Ureter (tissue), 1 donor: ENCODE measurements around the gene SLC66A2. TPM values are rescaled to one million over a fixed set of nuclear protein-coding genes. Genes with fewer than 3 reads are reported as not detected.

ENCODE experiments used
- DNase-seq: peaks from one replicate; pipeline ENCODE4 v3.0.0-alpha.2; 2020; ENCODE audit warnings: low spot score
- total RNA-seq: library from RNA; stranded (reverse); gene quantifications from one replicate; pipeline ENCODE4 v1.2.4, GENCODE V29; 2023
- donor health status: DM: yes; HTN: yes; CAD: no.

The SLC66A2 gene
- total RNA-seq, 1 donor from 2014 or later, result 37.4 TPM

DNA sequence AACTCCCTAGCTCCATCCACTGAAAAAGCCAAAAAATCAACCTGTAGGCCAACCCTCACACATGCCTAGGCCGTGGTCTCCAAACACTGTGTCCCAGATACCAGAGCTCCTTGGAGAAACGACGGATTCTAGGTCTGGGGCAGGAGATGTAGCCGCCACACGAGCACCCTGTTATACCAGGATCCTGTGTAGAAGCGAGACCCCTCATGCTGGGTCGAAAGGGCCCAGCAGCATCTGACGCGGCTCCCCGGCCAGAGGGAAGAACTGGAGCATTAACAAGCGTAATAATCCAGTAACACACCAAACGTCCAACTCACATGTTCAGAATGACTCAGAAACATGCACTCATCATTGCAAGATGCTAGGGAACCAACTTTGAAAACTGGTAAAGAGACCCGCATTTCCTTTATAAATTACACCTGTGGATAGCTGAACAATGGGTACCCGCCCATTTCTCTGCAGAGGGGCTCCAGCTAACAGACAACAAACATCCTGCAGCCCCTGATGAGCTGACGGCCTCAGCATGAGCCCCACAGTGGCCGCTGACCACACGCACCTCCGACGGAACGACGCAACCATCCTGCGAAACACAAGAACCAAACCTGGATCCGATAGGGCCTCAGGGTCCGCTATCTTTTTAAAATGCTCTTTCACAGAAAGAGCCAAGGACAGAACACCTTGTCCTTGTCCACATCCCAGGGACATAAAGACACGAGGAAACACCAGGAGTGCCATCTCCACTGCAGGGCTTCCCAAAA, 14.2 kb downstream of the SLC66A2 start:
- peak; percentile 31 for DNase-seq

DNA sequence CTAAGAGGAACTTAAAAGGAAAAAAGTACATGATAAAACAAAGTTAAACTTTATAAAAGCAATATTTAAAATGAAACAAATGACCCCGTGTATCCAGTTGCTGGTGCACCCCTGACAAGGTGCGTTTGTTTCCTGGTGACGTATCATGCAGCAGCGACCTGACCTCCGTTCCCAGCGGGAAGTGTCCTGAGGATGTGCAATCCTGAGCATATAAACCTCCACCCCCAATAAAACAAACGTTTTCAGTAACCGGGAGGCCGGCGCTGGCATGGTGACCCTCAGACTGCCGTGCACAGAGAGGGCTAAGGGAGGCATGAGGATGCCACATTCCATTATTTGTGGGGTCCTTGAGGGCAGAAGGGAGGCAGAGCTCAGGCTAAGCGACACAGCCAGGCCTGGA, 14.8 kb downstream of the SLC66A2 start:
- peak; percentile 29 for DNase-seq

DNA sequence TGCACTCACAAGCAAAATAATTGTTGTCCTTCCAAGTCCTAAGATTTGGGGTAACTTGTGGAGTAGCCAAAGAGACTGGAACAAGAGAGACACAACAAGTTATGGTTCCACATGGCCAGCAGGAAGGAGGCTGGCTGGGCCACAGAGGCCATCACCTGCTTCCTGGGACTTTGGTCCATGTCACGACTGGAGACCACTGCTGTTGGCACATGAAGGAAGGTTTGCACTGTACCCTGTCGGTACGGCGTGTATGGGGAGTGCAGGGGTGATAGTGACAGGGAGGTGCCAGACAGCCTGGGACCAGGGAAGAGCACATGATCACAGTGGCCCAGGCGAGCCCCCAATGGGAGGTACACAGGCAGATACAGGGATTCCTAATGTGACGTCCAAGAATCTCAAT, 15.5 kb downstream of the SLC66A2 start:
- DNase-seq, result peak; percentile 14

DNA sequence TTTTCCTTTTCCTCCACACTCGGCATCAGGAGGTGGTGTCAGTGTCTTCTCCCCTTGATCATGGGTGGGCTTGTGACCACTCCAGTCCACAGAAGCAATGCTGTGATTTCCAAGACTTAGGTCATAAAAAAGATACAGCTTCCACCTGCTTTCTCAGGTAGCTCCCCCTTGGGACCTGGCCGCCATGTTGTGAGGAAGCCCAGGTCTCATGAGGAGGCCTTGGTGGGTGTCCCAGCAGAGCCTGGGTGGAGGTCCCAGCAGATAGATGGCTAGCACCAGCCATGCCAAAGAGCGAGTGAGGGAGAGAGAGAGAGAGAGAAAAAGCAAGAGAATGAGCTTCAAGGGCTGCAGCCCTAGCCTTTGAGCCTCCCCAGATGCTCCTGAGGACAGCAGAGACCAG, 16.0 kb downstream of the SLC66A2 start:
- peak; percentile 18 for DNase-seq

DNA sequence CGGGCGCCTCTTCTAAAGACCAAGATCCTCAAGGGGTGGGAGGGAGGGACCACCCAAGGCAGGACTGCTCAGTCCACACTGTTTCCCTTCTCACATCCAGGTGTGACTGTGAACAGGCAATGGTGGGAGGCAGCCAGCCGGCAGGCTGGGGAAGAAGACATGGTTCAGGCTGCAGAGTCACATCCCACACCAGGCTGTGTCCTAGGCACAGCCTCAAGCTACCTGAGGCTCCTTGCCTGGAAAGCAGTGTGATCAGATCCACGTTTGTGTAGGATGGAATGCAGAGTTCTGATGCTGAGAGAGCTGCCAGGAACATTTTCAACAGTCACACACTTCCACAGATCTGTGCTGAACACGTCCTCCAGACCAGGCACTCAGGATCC, 16.4 kb downstream of the SLC66A2 start:
- DNase-seq, result peak; percentile 13

DNA sequence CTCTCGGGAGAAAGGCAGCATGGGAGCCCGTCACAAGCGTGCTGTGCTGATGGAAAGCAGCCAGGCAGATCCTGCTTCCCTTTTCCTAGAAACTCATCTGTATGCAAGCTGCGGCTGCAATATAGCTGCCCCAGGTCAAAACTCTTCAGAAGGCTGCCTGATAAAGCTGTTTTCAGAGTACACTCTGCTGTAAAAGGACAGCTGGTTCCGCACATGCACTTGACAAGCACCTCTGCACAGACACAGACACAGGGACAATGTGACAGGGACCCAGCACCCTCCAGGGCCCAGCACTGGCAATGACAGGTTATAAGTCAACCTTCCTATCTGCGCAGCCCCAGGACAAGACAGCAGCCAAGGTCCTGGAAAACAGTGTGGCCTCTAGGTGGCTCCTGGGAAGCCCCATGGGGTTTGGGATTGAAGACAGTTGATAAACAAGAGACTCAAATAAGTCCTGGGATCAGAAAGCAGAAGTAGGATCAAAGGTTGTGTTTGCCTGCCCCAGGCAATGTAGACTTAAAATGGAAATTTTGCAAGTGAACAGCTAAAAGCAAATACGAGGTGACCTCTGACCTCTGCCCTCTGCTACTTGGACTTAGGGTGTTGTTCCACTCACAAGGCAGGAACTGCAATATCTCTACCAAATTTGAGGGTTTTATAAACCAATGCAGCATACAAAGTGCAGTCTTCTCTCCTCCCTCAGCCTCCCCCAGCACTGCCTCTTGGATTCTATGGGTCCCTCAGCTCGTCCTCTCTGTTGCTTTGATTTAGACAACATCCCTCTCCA, 16.9 kb downstream of the SLC66A2 start:
- DNase-seq, result peak; percentile 36

DNA sequence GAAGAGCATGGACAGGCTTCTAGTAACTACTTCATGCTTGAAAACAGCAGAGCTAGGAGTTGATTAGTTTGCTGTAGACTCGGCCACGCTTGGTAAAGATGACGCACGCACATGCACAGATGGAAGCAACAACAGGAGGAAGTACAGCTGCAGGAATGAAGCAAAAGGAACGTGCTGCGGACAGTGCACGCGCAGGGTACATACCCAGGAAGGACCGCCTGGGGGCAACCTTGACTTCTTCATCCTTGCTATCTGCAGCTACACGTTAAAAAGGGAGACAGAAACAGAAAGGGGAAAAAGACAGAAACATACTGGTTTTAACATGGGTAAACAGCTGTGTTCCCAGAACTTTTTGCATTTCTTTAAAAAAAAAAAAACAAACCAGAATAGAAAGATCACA, 17.7 kb downstream of the SLC66A2 start:
- peak; percentile 25 for DNase-seq

DNA sequence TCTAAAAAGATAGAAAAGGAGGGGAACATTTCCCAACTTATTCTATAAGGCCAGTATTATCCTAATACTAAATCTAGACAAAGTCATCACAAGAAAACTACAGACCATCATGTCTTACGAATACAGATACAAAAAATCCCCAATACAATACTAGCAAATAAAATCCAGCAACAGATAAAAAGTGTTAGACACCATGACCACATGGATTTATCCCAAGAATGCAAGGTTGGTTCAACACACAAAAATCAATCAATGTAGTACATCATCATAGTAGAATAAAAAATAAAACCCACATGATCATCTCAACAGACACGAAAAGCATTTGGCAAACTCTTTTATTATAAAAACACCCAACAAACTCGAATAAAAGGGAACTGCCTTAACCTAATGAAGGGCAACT, 18.5 kb downstream of the SLC66A2 start:
- DNase-seq, result no peak

DNA sequence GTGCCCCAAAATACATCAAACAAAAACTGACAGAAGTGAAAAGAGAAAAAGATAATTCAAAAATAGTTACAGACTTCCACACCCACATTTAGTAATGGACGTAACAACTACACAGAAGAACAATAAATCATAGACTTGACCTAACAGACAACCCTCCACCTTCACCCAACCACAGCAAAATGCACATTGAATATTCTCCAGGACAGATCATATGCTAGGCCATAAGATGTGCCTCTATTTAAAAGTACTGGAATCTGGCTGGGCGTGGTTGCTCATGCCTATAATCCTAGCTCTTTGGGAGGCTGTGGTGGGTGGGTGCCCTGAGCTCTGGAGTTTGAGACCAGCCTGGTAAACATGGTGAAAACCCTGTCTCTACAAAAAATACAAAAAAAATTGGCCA, 20.0 kb downstream of the SLC66A2 start:
- no peak for DNase-seq

DNA sequence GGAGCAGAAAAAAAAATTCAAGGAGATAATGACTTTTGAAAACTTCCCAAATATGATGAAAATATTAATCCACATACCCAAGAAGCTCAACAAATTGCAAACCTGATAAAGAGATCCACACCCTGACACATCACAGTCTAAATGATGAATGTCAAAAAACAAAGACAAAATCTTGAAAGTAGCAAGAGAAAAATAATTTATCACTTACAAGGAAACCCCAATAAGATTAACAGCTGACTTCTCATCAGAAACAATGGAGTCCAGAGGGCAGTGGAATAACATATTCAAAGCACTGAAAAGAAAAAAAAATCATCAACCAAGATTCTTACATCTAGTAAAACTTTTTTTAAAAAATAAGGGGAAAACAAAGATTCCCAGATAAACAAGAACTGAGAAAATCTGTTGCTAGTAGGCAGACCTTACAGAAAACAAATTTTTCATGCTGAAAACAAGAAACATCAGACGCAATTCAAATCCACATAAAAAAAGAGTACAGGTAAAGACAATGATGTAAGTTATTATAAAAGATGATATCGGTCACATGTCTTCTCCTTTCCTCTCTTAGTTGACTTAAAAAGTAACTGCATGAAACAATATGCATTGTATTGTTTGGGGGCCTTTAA, 21.3 kb downstream of the SLC66A2 start:
- no peak for DNase-seq

DNA sequence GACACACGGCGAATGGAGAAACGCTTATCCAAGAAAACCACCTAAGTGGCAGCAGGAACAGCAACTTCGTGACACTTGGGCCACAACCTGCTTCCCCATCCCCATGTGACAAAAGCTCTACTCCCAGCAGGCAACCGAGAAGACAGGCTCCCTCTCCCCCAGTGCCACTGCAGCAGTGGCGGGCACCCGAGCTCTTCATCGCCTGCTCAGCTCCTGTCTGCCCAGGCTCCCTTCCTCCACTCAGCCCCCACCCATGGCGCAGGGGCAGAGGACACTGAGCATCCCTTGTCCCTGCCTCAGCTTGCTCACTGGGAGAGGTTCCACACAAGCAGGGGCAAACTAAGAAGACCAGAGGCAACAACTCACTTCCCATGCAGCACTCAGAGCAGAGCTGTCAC, 22.9 kb downstream of the SLC66A2 start:
- DNase-seq, result no peak

DNA sequence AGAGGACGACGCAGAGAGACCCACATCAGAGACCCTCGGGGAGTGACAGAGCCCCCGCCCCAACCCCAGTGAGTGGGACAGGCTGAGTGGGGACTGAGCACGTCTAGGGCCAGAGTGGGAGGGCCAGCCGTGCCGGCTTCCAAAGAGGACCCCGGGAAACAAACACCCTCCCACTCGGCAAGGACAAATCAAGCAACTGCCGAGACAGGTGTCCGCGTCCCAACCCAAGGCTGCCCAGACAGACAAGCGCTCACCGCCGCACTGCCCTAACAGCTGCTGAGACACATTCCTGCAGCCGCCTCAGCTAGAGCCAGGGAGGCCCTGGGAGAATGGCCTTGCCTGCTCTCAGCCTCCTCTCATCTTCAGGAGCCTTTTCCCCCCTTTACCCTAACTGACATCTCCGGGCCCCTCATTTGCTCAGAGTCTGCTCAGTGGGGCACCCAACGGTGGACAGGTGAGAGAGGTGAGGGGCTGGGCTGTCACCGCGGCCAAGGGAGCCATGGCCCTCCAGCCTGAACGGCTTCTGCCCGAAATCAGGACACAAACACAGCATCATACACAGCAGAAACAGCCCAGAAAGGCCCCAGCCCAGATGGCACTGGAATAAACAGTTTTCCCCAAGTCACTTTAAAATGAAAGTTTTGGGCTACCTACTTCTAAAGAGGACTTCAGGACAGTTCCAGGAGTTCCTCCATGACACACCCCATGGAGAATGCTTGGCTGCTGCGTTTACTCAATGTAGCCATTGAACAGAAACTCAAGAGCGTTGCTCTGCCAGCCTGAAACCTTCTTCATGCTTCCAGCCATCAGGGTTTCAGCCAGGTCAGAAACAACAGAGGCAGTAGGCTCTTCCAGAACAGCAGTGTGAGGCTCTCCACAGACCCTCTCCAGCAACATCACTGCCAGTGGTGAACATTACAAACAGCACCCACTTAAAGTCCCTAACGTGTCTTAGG, 23.6 kb downstream of the SLC66A2 start:
- DNase-seq, result peak; percentile 38

DNA sequence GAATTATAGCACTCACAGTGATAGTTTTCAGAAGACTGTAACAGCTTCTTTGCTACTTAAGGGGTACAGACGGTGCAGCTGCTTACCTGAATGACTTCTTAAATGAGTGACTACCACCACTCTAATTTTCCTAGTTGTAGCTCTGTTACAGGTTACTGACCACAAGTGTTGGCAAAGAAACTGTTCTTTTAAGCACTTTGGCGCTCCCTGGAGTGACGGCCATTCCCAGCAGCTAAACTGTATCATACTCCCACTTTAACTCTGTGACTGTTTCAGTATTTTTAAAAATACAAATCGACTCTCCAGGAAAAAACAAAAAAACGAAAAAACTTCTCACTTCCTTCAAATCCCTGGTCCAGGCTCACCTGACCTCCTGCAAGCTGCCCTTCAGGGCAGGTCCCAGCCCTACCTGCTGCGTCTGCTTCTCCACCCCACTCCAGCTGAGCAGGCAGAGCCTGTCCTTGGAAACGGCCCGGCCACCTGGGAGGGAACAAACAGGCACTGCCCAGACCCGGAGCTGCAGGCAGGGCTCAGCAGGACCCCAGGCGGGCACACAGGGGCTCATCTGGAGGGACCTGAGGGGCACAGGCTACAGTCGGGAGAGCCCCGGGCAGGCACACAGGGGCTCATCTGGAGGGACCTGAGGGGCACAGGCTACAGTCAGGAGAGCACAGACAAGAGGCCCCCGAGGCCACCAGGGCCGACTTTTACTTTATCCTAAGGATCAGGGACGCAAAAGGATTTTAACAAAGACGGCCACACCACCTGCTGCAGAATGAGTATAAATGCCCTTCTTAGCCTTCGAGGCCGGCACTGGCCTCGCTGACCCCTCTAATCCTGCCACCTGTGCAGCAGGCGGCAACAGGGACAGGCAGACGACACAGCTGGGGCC, 24.5 kb downstream of the SLC66A2 start:
- DNase-seq, result peak; percentile 41

DNA sequence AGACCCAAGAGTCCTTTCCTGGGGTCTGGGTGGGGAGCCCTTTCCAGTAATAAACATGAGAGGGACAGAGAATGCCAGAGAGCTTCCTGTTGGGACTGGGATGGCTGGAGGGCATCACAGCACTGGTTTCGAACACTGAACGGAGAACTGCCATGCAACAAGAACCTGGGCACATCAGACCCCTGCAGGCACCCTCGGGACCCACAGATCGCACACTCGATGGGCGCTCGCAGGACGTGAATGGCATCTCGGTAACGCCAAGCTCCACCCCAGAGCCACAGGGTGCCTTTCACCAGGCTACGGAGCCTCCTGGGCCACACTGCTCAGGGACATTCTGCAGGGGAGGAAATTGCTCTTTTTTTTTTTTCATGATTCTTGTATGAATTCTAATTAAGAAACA, 25.1 kb downstream of the SLC66A2 start:
- DNase-seq, result peak; percentile 26

DNA sequence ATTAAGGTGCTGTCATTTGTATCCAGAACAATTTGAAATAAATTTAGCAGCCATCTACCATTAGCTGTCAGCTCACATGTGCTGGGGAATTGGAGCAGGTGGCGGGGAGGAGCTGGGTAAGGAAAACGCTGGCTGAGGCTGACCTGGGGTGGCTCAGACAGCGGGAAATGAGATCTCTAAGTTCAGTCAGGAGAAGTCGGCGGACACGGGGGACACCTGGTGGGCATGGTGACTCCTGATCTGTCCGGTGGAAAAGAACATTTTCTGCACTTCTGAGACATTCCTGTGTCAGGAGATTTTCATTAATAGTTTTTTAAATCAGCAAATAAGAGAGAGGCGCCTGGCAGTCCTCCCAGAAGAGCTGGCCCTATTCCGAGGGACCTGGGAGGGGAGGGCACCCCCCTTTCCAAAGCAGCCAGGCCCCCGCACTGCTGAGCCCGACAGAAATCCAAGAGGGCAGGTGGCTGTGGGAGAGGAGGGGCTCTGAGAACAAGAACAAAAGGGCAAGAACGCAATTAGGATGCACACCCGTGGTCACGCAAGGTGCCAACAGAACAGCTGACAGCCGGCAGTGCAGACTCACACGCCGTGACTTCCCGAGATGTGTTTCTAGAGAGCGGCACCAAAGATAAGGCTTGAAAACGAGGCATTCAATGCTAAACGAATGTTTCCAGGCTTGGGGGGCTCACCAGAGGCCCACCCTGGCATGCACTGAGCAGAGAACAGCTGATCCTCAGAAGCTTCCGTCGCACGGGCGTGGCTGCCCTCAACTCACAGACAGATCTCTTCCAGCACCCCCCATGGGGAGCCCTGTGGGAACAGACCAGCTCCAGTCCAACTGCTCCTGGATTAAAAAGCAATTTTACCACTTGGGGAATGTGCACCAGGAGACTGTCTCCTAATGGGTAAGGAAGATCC, 26.4 kb downstream of the SLC66A2 start:
- DNase-seq, result peak; percentile 35

DNA sequence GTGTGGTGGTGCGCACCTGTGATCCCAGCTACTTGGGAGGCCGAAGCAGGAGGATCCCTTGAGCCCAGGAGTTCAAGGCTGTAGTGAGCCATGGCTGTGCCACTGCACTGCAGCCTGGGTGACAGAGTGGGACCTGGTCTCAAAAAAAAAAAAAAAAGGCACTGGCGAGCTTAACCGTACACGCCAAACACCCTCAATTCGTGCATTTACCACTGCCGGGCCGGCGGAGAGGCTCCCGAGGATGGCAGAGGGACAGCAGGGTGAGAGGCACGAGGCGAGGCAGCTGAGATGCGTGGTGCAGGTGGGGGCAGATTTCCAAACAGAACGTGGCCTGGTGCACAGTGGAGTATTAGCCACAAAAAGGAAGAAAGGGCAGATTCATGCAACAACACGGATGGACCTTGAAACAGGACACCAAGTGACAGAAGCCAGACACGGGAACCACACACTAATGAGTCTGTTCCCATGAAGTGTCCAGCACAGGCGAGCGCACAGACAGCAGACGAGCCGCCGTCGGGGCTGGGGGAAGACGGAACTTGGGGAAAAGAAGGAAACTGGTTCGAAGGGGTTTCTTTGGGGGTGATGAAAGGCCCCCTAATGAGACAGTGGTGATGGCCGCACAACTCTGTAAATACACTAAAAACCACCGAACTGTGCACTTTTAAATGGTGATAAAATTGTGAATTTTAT, 27.4 kb downstream of the SLC66A2 start:
- DNase-seq, result no peak

DNA sequence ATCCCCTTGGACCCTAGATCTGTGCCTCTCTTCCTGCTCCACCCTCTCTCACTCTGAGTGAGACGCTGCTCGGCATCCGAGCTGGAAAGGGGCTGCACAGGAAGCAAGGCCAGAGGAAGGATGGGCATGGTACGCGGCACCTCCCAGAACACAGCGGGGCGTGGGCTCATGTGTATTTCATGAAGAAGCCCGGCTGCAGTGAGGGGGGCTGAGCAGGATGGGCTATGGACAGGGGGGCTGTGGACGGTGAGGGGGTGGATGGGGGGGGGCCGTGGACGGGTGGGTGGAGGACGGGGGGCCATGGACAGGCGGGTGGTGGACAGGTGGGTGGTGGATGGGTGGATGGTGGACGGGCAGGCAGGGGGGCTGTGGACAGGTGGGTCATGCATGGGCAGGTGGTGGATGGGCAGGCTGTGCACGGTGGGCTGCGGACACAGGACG, 28.5 kb downstream of the SLC66A2 start:
- DNase-seq, result peak; percentile 38
